ENCODE data around the gene TPRG1. TPM values are rescaled to one million over a fixed set of nuclear protein-coding genes. Genes with fewer than 3 reads are reported as not detected.

The TPRG1 gene
- total and polyA plus RNA-seq, 2 of the 8 experiments (the other 6 are each of a cell fraction or from before 2014, with no cell fraction given) = 0.37 to 0.47 TPM

DNA sequence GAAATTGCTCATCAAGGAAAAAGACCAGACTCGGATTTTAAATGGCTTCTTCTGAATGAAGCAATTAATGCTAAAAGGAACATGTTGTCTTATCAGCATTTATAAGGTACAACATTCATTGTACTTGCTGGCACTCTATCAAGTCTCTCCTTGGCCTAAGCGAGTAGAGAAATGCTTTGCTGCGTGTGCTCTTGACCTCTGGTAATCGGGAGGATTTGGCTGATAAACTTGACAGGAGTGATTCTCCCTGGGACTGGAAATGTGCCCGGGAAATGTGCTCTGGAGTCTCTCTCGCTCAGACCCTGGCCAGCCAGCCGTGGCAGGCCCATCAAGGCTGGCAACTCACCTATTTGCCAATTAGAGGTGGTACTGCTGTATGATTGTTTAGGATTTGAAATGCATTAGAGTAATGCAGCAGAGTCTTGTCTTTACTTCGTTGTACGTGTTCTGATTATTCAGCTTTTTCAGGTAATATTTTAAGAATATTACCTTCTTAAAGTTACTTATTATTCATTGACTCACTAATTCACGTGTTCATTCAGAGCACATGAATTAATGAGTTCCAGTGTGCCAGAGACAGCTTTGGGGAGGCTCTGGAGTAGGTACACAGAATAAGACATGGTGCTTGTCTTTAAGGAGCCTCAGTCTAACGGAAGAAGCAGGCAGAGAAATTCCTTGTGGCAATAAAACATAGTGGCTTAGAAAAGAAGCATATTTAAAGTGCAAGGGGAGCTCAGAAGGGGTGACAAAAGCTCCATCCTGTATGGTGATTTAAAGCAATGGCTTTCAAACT lies 48.0 kb upstream of the TPRG1 start (continued):
- TF ChIP-seq RNF2 (IDR thresholded peaks at IDR 0.05; ENCODE audit: borderline replicate concordance, low read depth, low read length, missing control alignments, poor library complexity, severe bottlenecking) = no peak
- TF ChIP-seq JUN (IDR thresholded peaks at IDR 0.05; ENCODE audit: low read depth, low read length) = no peak
- TF ChIP-seq RAD21 (IDR thresholded peaks at IDR 0.05 in 1 of 2, conservative IDR thresholded peaks at IDR 0.05 in 1 of 2; ENCODE audit: low read depth in 2 of 2, low read length in 2 of 2) = no peak
- TF ChIP-seq TCF12 (IDR thresholded peaks at IDR 0.05; ENCODE audit: low read depth, low read length) = no peak

Measured in H1 (cell line).